HG03354 (cell line): ENCODE measurements around the gene F11.
"Not testable (repeated sequence)": the region's sequence is repeated elsewhere in the genome, so short reads cannot be mapped to it uniquely, and the experiment has no call there.

Experiments
- ATAC-seq: cut with Tn5 transposase; IDR thresholded peaks from one replicate; pipeline ENCODE4 v1.9.1; 2021; ENCODE audit warnings: mild to moderate bottlenecking; ENCODE audit not compliant: unreplicated experiment, poor library complexity, severe bottlenecking

F11 gene

GRCh38 chr4:186248643-186249042, 17.3 kb upstream of the F11 start:
- no peak for ATAC-seq

GRCh38 chr4:186249785-186250754, 15.9 kb upstream of the F11 start:
- no peak for ATAC-seq

DNA sequence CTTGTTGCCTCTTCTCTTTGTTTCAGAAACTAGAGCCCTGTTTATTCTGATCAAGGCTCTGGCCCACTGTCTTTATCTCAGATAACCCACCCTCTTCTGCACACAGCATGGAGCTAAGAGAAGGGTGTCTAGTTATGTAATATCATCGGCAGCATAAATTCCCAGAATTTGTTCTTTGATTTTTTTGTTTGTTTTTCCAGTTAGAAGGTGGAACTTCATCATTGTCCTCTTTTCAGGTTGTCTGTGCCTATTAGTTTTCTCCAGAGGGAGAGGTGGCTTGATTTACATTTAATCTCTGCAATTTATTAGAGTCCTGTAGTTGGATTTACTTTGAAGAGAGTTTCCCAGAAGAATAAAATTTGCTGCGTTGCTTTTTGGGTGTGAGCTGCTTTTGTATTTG, 15.2 kb upstream of the F11 start:
- ATAC-seq: no peak

GRCh38 chr4:186255122-186255521, 10.9 kb upstream of the F11 start:
- no peak for ATAC-seq

DNA sequence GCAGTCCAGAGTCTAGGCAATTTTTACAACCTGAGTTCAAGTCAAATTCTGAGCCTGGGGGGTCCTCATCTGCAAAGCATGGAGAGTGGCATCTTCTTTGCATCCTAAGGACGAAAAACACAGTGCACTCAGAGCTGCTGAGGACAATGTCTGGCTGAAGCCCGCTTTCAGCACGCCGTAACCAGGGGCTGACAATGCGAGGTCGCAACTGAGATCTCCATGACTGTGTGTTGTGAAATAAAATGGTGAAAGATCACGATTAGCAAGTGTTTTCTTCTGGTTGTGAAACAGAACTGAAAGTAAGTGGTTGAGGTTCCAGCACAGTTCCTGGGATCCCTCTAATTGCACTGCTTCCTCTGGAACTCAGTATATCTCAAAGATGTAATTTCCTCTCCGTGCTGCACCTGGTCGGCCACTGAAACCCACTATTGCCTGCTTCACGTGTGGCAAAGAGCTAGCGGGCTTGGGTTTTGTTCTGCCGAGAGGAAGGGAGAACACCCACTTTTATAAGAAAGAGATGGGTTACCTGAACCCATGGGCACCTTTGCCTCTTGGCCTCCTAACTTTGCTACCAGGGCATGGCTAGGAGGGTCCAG, 7.7 kb upstream of the F11 start:
- no peak for ATAC-seq

GRCh38 chr4:186260117-186260503, 5.9 kb upstream of the F11 start:
- no peak for ATAC-seq

GRCh38 chr4:186260504-186261448, 5.2 kb upstream of the F11 start:
- no peak for ATAC-seq

DNA sequence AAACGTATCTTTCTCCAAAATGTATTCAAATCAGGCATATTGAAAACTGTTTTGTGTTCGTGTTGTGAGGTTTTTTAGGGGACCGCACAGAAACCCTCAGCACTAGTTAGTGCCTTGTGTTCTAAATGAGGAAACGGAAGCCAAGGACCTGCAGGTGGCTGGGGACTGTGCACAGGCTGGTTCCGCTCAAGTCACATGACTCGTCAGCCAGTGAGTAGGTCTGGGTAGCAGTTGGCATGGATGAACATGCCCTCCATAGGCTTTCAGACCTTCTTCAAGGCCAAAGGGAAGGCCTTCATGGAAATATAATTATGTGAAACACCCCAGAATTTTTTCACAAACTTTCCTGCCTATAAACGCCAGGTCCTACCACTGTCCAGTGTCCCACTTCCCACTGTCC, 1.3 kb upstream of the F11 start:
- no peak for ATAC-seq

GRCh38 chr4:186265250-186265649, 739 bp upstream of the F11 start:
- not testable (repeated sequence) for ATAC-seq

- no peak for ATAC-seq
Measured at GRCh38 chr4:186266729-186267456, 904 bp downstream of the F11 start.

GRCh38 chr4:186271081-186271678, 5.2 kb downstream of the F11 start:
- no peak for ATAC-seq

- no peak for ATAC-seq
Measured at GRCh38 chr4:186272699-186273391, 6.9 kb downstream of the F11 start.

- ATAC-seq: not testable (repeated sequence)
Measured at GRCh38 chr4:186273392-186273789, 7.4 kb downstream of the F11 start.

DNA sequence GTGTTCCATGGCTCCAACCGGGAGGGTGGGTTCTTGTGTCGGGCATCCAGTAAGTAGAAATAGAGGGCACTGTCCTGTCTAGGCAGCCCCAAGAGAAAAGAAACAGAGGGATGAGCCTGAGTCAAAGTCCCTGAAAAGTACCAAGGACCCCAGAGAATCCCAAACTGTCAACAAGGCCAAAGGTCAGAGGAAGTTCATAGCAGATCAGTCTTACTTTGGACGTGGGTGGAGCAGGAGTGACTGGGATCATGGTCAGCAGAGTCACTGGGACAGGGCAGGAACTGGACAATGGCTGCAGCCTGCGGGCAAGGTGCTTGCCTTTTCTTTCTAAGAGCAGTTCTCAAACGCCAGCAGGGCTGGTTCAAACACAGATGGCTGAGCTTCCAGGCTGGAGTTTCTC, 17.3 kb downstream of the F11 start:
- ATAC-seq: no peak

- ATAC-seq: no peak
Measured at GRCh38 chr4:186285147-186285546, 19.2 kb downstream of the F11 start.

- no peak for ATAC-seq
Measured at GRCh38 chr4:186286581-186286980, 20.6 kb downstream of the F11 start.

DNA sequence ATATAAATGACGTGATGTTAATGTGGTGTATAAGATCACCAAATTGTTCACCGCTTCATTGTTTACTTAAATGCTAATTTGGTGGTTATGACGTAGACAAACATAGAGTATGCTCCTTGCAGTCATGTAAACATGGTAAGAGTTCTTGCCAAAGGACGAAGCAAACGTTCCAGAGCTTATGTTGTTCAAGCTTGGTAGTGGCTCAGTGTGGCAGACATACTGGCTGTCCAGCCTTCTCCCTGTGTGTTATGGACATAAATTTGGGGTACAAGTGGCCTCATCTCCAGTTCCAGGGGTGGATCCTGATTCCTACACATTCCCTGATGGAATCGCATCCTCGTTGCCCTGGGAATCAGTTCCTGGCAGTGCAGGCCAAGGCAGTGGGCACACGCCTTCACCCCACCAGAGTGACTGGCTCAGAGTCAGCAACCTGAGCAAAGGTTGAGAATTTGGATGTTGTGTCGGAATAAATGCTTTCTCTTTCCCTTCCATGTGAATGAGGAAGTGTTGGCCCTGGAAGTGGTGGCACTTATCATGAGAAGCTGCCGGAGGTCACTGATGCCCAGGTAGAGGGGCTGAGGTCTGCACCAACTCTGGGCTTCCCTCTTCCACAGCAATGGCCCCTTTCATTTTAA, 25.4 kb downstream of the F11 start:
- no peak for ATAC-seq

DNA sequence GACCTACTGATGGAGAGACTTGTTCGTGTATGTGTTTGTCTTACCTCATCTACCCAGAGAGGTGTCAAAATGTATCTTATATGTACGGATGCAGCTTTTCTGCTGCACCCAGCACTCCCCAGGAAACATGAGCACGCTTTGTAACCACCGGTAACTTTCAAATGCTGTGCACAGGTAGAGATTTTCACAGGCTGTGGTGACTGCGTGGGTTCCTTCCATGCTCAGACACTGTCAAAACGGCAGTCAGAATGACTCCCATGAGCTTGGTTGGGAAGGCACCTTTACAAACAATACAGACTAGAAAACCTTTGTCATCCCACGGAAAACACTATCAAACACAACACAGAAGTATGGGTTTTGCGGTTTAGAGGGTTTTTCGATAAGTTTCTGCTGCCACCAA, 28.2 kb downstream of the F11 start:
- no peak for ATAC-seq
